ENCODE results near the gene PPP1R7.
"Not testable (repeated sequence)": the region's sequence is repeated elsewhere in the genome, so short reads cannot be mapped to it uniquely, and the experiment has no call there.

The PPP1R7 gene

DNA sequence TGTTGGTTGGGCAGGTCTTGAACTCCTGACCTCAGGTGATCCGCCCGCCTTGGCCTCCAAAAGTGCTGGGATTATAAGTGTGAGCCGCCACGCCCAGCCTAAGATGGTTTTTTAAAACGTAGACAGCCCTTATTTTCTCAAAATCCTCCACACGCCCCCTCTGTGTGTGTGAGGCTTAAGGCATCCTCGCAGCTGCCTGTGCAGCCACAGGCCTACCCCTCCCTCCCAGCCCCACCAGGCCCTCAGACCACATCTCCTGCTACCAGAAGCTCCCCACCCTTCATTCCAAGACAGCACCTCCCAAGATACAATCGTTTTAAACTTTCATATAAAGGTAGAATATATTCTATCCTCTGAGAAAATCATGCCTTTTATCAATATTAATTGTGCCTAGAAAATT is 43.0 kb downstream of the PPP1R7 start:
- H3K9me3 ChIP-seq (ENCODE audit: insufficient read depth, low read depth, low read length) = no peaks in the 10 kb centered on the region
- no peaks in the 10 kb centered on the region for H3K27me3 ChIP-seq (ENCODE audit: insufficient read depth, low read length, poor library complexity, severe bottlenecking)
- no peak overlapping the region for H2AFZ ChIP-seq (ENCODE audit: low read length)
- H3K4me2 ChIP-seq (ENCODE audit: low read depth, low read length, poor library complexity, severe bottlenecking) = no peak overlapping the region
- H3K9ac ChIP-seq (ENCODE audit: low read depth, low read length, poor library complexity, severe bottlenecking) = no peak overlapping the region
- H3F3A ChIP-seq (ENCODE audit: low read depth) = no peaks in the 10 kb centered on the region
- TF ChIP-seq EZH2phosphoT487 (IDR thresholded peaks at IDR 0.05; ENCODE audit: borderline replicate concordance) = no peak
- TF ChIP-seq, protein P1, sequence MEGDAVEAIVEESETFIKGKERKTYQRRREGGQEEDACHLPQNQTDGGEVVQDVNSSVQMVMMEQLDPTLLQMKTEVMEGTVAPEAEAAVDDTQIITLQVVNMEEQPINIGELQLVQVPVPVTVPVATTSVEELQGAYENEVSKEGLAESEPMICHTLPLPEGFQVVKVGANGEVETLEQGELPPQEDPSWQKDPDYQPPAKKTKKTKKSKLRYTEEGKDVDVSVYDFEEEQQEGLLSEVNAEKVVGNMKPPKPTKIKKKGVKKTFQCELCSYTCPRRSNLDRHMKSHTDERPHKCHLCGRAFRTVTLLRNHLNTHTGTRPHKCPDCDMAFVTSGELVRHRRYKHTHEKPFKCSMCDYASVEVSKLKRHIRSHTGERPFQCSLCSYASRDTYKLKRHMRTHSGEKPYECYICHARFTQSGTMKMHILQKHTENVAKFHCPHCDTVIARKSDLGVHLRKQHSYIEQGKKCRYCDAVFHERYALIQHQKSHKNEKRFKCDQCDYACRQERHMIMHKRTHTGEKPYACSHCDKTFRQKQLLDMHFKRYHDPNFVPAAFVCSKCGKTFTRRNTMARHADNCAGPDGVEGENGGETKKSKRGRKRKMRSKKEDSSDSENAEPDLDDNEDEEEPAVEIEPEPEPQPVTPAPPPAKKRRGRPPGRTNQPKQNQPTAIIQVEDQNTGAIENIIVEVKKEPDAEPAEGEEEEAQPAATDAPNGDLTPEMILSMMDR (conservative IDR thresholded peaks at IDR 0.05; ENCODE audit: low read length) = no peak
- H3K9me2 ChIP-seq (replicated peaks; ENCODE audit: low read depth, low read length) = no peaks in the 10 kb centered on the region
- no peak overlapping the region for H3K4me3 ChIP-seq (ENCODE audit: low read length, poor library complexity, severe bottlenecking)
- H3K36me3 ChIP-seq (ENCODE audit: insufficient read depth, low read length) = no peaks in the 10 kb centered on the region
- no peaks in the 10 kb centered on the region for H4K20me1 ChIP-seq (ENCODE audit: insufficient read depth, low read length, poor library complexity, severe bottlenecking)
- no peaks in the 10 kb centered on the region for H3K4me1 ChIP-seq (ENCODE audit: insufficient read depth, low read length, poor library complexity, severe bottlenecking)
- no peaks in the 10 kb centered on the region for H3K79me2 ChIP-seq (ENCODE audit: insufficient read depth, low read length)

DNA sequence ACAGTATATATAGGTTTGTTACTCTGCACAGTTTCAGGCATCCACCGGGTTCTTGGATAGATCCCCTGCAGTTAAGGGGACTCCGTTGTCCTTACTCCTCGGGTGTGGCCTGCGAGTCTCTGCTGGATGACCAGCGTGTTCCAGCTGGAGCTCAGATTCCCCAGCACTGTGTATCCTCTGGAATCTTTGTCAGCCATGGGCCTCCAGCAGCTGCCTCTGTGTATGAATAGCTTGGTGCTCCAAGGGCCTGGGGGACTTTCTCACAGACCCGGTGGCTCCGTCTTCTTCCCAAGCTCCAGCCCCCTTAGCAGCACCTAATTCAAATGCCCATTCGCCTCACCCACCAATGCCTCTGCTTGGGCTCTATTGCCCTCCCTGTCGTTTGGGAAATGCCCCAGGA is 44.5 kb downstream of the PPP1R7 start:
- TF ChIP-seq, protein P1 (conservative IDR thresholded peaks at IDR 0.05; ENCODE audit: low read length) = no peak
- TF ChIP-seq EZH2phosphoT487 (IDR thresholded peaks at IDR 0.05; ENCODE audit: borderline replicate concordance) = no peak
- H3K9me3 ChIP-seq (ENCODE audit: insufficient read depth, low read depth, low read length) = no peaks in the 10 kb centered on the region

DNA sequence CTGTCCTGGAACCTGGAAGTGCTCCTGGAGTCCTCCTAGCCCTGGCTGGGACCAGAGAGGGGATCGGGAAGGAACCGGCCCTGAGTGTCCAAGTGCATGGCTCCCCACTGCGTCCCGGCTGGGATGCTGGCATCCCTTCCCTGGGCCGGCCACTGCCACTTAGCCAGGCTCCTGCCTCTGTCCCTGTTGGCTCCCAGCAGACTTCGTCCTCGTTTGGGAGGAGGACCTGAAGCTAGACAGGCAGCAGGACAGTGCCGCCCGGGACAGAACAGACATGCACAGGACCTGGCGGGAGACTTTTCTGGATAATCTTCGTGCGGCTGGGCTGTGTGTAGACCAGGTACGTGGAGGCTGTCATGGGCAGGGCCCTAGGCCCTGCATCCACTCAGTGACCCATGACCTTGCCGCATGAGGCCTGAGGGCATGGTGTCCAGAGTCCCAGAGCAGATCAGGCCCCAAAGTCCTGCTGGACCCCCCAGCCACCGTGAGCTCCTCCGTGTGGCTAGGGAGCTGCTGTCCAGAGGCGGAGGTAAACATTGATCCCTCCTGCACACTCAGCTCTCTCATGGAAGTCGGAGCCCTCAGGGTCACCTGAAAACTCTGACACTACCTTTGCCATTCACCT is 45.4 kb downstream of the PPP1R7 start:
- H3K4me2 ChIP-seq (ENCODE audit: low read depth, low read length, poor library complexity, severe bottlenecking) = no peak overlapping the region
- H3K9ac ChIP-seq (ENCODE audit: low read depth, low read length, poor library complexity, severe bottlenecking) = no peak overlapping the region
- no peak for TF ChIP-seq EZH2phosphoT487 (IDR thresholded peaks at IDR 0.05; ENCODE audit: borderline replicate concordance)
- TF ChIP-seq, protein P1 (conservative IDR thresholded peaks at IDR 0.05; ENCODE audit: low read length) = no peak
- no peaks in the 10 kb centered on the region for H3K79me2 ChIP-seq (ENCODE audit: insufficient read depth, low read length)
- H3K36me3 ChIP-seq (ENCODE audit: insufficient read depth, low read length) = no peaks in the 10 kb centered on the region
- H3K9me3 ChIP-seq (ENCODE audit: insufficient read depth, low read depth, low read length) = no peaks in the 10 kb centered on the region
- H3K9me2 ChIP-seq (replicated peaks; ENCODE audit: low read depth, low read length) = no peaks in the 10 kb centered on the region
- no peaks in the 10 kb centered on the region for H3F3A ChIP-seq (ENCODE audit: low read depth)
- no peaks in the 10 kb centered on the region for H3K4me1 ChIP-seq (ENCODE audit: insufficient read depth, low read length, poor library complexity, severe bottlenecking)
- H3K4me3 ChIP-seq (ENCODE audit: low read length, poor library complexity, severe bottlenecking) = no peak overlapping the region
- H3K27me3 ChIP-seq (ENCODE audit: insufficient read depth, low read length, poor library complexity, severe bottlenecking) = no peaks in the 10 kb centered on the region
- no peak overlapping the region for H2AFZ ChIP-seq (ENCODE audit: low read length)
- no peaks in the 10 kb centered on the region for H4K20me1 ChIP-seq (ENCODE audit: insufficient read depth, low read length, poor library complexity, severe bottlenecking)

More for the DNA sequence above, 44.5 kb downstream of the PPP1R7 start:
- no peaks in the 10 kb centered on the region for H3K27me3 ChIP-seq (ENCODE audit: insufficient read depth, low read length, poor library complexity, severe bottlenecking)
- H3K4me3 ChIP-seq (ENCODE audit: low read length, poor library complexity, severe bottlenecking) = no peak overlapping the region
- no peak overlapping the region for H2AFZ ChIP-seq (ENCODE audit: low read length)
- H4K20me1 ChIP-seq (ENCODE audit: insufficient read depth, low read length, poor library complexity, severe bottlenecking) = no peaks in the 10 kb centered on the region
- no peaks in the 10 kb centered on the region for H3K36me3 ChIP-seq (ENCODE audit: insufficient read depth, low read length)
- H3K4me1 ChIP-seq (ENCODE audit: insufficient read depth, low read length, poor library complexity, severe bottlenecking) = no peaks in the 10 kb centered on the region
- H3K9ac ChIP-seq (ENCODE audit: low read depth, low read length, poor library complexity, severe bottlenecking) = no peak overlapping the region
- no peaks in the 10 kb centered on the region for H3K79me2 ChIP-seq (ENCODE audit: insufficient read depth, low read length)
- no peaks in the 10 kb centered on the region for H3K9me2 ChIP-seq (replicated peaks; ENCODE audit: low read depth, low read length)
- H3K4me2 ChIP-seq (ENCODE audit: low read depth, low read length, poor library complexity, severe bottlenecking) = no peak overlapping the region
- no peaks in the 10 kb centered on the region for H3F3A ChIP-seq (ENCODE audit: low read depth)

DNA sequence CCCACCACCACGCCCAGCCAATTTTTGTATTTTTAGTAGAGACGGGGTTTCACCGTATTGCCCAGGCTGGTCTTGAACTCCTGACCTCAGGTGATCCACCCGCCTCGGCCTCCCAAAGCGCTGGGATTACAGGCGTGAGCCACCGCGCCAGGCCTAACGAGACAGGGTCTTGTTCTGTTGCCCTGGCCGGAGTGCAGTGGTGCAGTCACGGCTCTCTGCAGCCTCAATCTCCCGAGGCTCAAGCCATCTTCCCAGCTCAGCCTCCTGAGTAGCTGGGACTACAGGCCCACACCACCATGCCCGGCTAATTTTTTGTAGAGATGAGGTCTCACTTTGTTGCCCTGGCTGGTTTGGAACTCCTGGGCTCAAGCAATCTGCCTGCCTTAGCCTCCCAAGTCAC is 47.0 kb downstream of the PPP1R7 start:
- not testable (repeated sequence) for H4K20me1 ChIP-seq (ENCODE audit: insufficient read depth, low read length, poor library complexity, severe bottlenecking); H3K79me2 ChIP-seq (ENCODE audit: insufficient read depth, low read length); H3F3A ChIP-seq (ENCODE audit: low read depth); H3K4me2 ChIP-seq (ENCODE audit: low read depth, low read length, poor library complexity, severe bottlenecking); H3K9me3 ChIP-seq (ENCODE audit: insufficient read depth, low read depth, low read length); H3K9me2 ChIP-seq (replicated peaks; ENCODE audit: low read depth, low read length); H3K4me3 ChIP-seq (ENCODE audit: low read length, poor library complexity, severe bottlenecking); H3K9ac ChIP-seq (ENCODE audit: low read depth, low read length, poor library complexity, severe bottlenecking); H2AFZ ChIP-seq (ENCODE audit: low read length); H3K4me1 ChIP-seq (ENCODE audit: insufficient read depth, low read length, poor library complexity, severe bottlenecking); H3K27me3 ChIP-seq (ENCODE audit: insufficient read depth, low read length, poor library complexity, severe bottlenecking); H3K36me3 ChIP-seq (ENCODE audit: insufficient read depth, low read length)

Measured in Loucy (cell line).